Measurements from ENCODE around the gene RNF112.

The RNF112 gene

DNA sequence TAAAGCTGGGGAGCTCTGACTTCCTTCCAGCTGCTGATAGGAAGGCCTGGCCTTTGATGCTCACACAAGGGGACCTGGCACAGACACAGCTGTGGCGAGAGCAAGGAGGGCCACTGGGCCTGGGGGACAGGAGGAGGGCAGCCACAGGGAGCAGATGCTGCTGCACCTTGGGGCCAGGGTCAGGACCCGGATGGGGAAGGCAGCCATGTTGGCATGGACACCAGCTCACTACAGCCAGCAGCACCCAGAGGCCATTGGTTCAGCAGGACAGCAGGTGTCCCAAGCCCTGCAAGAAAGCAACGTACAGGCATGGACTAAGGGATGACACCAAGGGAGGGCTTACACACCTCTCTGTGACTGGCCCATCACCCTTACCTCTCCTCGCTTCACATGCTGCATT is 8.0 kb upstream of the RNF112 start:
- no peak for DNase-seq (ENCODE audit: extremely low spot score)
- ChIA-PET CTCF (no interaction called here), POLR2A (no interaction called here)
- TF ChIP-seq, protein P1, sequence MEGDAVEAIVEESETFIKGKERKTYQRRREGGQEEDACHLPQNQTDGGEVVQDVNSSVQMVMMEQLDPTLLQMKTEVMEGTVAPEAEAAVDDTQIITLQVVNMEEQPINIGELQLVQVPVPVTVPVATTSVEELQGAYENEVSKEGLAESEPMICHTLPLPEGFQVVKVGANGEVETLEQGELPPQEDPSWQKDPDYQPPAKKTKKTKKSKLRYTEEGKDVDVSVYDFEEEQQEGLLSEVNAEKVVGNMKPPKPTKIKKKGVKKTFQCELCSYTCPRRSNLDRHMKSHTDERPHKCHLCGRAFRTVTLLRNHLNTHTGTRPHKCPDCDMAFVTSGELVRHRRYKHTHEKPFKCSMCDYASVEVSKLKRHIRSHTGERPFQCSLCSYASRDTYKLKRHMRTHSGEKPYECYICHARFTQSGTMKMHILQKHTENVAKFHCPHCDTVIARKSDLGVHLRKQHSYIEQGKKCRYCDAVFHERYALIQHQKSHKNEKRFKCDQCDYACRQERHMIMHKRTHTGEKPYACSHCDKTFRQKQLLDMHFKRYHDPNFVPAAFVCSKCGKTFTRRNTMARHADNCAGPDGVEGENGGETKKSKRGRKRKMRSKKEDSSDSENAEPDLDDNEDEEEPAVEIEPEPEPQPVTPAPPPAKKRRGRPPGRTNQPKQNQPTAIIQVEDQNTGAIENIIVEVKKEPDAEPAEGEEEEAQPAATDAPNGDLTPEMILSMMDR (IDR thresholded peaks at IDR 0.05; ENCODE audit: control extremely low read depth, extremely low read depth, low read depth, missing control alignments): no peak

DNA sequence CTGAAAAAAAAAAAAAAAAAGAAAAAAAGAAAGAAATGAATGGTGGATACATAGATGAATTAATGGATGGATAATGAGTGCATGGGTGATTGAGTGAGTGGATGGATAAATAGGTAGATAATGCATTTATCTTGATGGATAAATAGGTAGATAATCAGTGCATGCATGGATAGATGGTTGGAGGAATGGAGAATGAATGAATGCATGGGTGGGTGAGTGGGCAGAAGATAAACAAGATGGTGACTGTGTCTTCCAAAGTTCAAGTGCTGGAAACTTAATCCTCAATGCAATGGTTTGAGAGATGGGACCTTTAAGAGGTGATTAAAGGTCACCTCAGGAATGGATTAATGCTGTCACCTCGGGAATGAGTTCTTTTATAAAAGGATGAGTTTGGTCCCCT is 6.8 kb upstream of the RNF112 start:
- POLR2A ChIA-PET: no interaction called here
- CTCF ChIA-PET: no interaction called here
- DNase-seq (ENCODE audit: extremely low spot score): no peak
- TF ChIP-seq, protein P1 (IDR thresholded peaks at IDR 0.05; ENCODE audit: control extremely low read depth, extremely low read depth, low read depth, missing control alignments): no peak

DNA sequence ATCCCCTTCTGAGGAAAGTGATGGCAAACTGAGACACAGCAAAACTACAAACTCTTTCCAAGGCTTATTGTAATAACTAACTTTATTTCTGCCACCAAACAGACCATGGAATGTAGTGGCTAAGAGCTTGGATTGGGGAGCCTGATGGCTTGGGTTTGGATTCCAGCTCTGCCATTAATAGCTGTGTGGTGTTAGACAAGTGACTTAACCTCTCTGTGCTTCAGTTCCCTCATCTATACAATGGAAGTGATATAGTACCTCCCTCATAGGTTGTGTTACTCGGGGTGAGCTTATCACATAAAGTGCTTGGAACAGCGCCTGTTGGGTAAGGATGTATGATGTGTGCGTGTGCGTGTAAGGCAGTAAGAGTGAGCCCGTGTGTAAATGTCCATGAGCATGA is 5.9 kb upstream of the RNF112 start:
- POLR2A ChIA-PET: no interaction called here
- TF ChIP-seq, protein P1 (IDR thresholded peaks at IDR 0.05; ENCODE audit: control extremely low read depth, extremely low read depth, low read depth, missing control alignments): no peak
- no peak for DNase-seq (ENCODE audit: extremely low spot score)
- CTCF ChIA-PET: interaction anchor here (1.5 kb wide), 1 partner anchor 361 kb away, joined by 5 read pairs; no protein-coding TSS in a partner anchor

DNA sequence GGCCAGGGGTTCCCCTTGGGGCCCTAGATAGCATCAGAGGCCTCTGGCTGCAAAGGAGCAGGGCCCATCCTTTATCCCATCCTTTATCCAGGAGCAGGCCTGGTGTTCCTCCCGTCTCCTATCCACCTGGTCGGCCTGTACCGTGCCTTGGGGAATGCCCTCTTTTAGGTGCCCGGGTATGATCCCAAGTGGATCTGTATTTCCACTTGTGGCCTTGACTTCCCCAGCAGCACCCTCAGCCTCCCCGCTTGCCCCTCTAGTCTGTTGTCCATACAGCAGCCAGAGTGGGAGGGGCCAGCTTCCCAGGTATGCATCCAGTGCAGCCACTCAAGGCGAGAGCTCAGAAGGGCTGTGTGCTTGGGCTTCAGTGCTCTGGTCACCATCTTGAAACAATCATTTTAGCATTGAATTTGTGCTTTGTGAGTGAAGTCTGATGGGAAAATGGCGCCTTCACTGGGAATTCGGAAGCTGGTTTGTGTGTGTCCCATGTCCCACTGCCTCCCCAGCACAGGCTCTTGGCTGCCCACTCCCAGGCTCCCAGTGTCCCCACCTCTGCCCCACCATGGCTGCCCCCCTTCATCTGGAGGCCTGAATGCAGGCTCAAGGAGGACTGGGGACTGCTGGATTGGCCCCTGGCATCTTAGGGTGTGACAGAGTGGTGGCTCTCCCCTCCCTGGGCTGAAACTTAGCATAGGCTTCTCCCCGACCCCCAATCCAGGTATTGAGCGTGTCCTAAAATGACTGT is 3.3 kb upstream of the RNF112 start:
- DNase-seq (ENCODE audit: extremely low spot score): no peak
- ChIA-PET POLR2A (no interaction called here), CTCF (no interaction called here)
- TF ChIP-seq, protein P1 (IDR thresholded peaks at IDR 0.05; ENCODE audit: control extremely low read depth, extremely low read depth, low read depth, missing control alignments): no peak

DNA sequence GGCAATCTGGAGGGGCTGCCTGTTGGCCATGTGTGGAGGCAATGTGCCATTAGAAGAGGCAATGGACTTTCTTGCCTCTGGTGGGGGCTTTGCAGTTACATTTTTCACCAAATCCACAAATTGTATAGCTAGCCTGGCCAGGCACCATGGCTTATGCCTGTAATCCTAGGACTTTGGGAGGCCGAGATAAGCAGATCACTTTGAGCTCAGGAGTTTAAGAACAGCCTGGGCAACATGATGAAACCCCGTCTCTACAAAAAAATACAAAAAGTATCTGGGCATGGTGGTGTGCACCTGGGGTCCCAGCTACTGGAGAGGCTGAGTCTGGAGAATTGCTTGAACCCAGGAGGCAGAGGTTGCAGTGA is 2.7 kb upstream of the RNF112 start:
- ChIA-PET CTCF (no interaction called here), POLR2A (no interaction called here)
- no peak for DNase-seq (ENCODE audit: extremely low spot score)
- TF ChIP-seq, protein P1 (IDR thresholded peaks at IDR 0.05; ENCODE audit: control extremely low read depth, extremely low read depth, low read depth, missing control alignments): no peak

DNA sequence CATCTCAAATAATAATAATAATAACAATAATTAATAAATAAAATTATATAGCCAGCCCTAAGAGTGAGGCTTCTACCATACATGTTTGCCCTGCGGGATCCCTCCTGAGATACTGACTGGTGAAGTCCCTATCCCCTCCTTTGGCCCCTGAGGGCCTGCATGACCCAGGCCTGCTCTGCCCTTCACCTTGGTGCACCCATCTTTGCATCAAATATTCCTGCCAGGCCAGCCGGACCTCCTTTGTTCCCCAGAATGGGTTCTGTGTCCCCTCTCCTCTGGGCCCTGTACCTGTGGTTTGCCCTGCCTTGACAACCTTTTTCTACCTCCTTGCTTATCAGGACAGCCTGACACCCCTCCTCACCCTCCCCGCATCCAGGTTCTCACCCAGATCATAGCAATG is 2.0 kb upstream of the RNF112 start:
- ChIA-PET POLR2A (no interaction called here), CTCF (interaction anchor here (4.1 kb wide), 1 partner anchor 46 kb away, joined by 11 read pairs; the partner anchor contains the start of gene B9D1)
- no peak for DNase-seq (ENCODE audit: extremely low spot score)
- TF ChIP-seq, protein P1 (IDR thresholded peaks at IDR 0.05; ENCODE audit: control extremely low read depth, extremely low read depth, low read depth, missing control alignments): no peak
